GM21737 (cell line): ENCODE measurements around the gene HIVEP3.

Experiments used
- ATAC-seq: cut with Tn5 transposase; IDR thresholded peaks from one replicate; pipeline ENCODE4 v1.9.1; 2021; ENCODE audit warnings: mild to moderate bottlenecking, moderate library complexity; ENCODE audit not compliant: unreplicated experiment

The HIVEP3 gene

DNA sequence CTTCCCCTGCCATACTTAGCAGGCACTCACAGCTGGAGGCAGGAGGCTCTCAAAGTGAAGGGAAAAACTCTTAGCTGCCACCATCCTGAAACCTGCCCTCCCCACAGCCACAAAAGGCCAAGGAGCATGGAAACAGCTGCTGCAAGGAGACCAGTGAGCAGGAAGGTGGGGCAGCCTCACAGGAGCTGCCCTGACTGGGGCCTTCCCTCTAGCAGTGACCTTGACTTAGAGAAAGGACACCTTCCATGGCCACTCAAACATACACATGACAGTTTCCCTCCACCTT is 126.3 kb downstream of the HIVEP3 start:
- no peak for ATAC-seq

DNA sequence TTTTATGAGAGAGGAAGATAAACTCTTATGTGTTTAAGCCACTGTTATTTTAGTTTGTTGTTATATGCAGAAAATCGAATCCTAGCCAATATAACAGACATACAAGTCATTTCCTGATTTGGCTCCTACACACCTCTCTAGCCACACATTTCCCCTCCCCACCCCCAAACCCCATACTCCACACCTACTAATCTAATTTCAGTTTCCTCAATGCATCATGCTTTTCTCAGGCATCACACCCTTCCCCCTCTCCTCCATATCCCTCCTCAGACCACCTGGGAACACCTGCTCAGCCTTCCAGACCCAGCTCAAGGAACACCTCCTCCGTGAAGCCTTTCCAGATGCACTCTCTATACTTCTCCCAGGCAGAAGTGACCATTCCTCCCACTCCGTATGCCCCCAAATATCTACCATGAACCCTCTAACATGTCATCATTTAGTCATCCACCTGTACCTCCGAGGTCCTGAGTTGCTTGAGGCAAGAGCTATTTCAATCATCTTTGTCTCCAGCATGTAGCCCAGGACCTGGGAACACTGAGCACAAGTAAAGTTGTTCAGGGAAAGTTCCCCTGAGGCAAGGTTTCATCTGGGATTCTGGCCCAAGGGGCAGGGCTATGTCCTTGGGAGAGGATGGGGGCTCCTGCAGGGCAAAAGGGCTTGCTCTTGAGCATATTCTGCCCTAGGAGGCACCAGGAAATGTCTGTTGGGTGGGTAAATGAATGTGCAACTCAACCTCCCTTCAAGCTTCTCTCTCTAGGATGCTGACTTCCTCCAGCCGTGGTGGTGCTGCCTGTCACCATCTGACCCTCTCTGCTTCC is 126.8 kb downstream of the HIVEP3 start:
- no peak for ATAC-seq

- ATAC-seq, result no peak
Measured at GRCh38 chr1:41790351-41790750, 128.4 kb downstream of the HIVEP3 start.

DNA sequence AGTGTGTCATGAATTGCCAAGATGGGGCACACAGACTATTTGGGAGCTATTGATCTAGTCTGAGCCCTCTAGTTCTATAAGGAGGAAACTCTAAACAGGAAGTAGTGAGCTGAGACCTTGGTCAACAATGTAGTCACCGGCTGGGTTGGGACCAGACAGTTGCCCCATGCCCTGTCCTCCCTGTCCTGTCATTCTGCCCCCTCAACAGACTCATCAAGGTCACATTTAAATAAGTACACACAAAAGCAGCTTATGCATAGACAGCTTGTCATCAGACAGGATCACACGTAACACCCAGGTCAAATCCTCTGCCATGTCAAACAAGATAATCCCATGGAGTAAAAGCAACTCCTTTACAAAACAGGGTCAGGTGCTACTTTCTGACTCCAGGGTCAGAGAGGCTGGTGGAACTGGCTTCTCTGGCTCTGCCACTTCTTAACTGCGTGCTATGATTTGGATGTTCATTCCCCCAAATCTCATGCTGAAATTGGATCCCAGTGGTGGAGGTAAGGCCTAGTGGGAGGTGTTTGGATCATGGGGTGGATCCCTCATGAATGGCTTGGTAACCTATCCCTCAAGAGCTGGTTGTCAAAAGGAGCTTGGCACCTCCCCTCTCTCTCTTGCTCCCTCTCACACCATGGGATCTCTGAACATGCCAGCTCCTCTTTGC is 128.9 kb downstream of the HIVEP3 start:
- ATAC-seq, result no peak

DNA sequence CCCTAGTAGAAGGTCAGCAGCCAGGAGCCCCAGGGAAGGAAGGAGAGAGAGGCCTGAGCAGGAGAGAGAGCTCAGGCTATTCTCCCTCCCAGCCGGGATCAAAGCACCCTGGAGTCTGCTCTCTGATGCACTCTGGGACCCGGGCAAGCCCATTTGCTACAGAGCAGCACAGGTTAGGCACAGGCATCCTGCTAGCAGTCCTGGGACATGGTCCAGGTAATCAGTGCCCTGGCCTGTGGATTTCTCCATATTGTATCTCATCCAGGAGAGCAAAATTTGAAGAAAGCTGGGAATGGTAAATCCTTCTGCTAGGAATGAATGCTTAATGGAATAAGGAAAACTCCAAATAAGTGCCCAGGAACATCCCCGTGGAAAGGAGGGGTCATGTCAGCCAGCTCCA is 130.3 kb downstream of the HIVEP3 start:
- ATAC-seq, result no peak

GRCh38 chr1:41784531-41785274 is 134.0 kb downstream of the HIVEP3 start:
- no peak for ATAC-seq

DNA sequence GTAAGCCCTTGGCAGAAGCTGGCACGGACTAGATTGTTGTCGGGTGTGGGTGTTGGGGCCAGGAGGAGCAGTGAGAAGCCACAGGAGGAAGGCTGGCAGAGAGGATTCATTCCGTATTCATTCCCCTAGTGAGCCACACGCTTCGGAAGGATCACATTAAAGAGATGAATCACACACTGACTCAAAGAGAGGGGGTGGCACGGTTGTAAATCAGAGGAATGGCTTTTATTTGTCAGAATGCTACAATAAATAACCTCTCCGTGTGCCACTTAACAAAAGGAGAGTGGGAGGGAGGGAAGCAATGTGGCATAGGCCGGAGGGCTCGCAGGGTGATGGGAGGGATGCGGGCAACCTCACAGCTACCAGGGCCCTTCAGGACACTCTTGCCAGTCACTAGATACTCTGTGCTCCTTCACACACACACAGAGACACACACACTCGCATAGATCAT is 135.5 kb downstream of the HIVEP3 start:
- ATAC-seq, result no peak

- no peak for ATAC-seq
Measured at GRCh38 chr1:41780916-41781315, 137.8 kb downstream of the HIVEP3 start.

DNA sequence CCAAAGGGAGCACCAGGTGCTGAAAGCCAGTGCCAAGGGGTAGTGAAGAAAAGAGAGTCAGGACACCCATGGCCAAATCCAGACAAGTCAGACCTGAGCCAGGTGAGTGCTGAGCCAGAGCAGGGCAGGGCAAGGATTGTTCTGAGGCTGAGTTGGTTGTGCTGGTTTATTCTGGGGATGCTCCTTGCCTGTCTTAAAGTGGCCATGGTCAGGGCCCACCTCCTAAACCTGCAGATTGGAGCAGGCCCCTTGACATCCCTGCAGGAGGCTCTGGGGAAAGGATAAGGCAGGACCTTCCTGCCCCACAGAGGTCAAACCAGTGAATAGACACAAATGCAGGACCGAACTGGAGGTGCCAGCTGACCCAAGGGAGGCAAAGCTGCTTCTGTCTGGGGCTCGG is 138.4 kb downstream of the HIVEP3 start:
- no peak for ATAC-seq

DNA sequence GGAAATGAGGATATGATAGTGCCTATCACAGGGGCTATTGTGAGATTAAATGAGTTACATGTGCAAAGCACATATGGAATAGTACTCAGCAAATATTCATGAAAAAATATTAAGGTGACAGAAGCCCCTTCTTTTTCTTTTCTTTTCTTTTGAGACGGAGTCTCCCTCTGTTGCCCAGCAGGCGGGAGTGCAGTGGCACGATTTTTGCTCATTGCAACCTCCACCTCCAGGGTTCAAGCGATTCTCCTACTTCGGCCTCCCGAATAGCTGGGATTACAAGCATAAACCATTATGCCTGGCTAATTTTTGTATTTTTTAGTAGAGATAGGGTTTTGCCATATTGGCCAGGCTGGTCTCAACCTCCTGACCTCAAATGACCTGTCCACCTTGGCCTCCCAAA is 139.4 kb downstream of the HIVEP3 start:
- ATAC-seq, result no peak

DNA sequence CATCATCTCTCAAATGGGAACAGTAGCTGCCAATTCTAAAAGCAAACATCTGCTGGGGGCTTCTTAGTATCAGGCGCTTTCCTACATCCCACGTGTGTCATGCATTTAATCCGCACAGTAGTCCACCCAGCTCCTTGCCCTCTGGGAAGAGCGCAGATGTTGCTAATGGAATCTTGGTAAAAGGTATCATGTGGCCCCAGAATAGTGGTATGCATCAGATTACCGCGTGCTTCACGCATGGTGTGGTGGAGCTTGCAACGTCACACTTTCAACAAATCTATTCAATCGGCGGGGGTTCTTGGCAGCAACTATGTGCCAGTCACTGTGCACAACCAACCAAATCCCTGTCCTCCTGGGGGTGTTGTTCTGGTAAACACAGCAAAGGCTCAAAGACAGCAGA is 141.0 kb downstream of the HIVEP3 start:
- no peak for ATAC-seq

GRCh38 chr1:41776891-41777441 is 141.8 kb downstream of the HIVEP3 start:
- ATAC-seq, result no peak

- no peak for ATAC-seq
Measured at GRCh38 chr1:41775956-41776585, 142.7 kb downstream of the HIVEP3 start.

DNA sequence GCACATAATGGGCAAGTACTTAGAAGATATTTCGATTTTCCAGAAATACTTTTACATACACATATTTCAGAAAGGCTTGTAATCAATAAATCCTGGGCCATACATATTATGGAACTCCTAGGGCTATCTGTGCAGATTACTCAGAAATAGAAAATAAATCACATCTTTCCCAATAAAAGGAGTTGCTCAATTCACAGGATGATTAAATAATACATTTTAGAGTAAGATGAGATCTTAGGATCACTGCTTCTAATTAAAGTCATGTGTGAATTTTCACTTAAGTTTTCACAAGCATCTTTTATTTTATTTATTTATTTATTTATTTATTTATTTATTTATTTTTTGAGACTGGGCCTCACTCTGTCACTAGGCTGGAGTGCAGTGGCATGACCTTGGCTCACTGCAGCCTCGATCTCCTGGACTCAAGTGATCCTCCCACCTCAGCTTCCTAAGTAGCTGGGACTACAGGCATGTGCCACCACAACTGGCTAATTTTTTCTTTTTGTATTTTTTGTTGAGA is 144.2 kb downstream of the HIVEP3 start:
- ATAC-seq, result no peak

DNA sequence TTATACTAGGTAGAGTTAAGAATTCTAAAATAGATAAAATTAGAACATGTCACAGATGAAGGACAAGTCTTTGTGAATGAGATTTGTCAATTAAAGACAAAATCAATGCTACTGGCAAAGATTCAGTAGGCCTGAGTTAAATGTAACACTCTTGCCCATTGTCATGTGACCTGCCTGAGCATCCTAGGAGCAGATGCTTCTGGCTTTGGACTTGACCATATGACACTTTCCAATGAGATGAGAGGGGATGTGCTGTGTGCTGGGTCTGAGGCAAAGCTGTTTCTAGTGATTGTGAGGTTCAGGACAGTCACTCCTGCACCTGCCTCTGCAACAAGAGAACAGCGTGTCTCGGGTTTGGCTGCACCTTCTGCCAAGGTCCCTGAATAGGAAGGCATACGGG is 144.9 kb downstream of the HIVEP3 start:
- ATAC-seq, result no peak

DNA sequence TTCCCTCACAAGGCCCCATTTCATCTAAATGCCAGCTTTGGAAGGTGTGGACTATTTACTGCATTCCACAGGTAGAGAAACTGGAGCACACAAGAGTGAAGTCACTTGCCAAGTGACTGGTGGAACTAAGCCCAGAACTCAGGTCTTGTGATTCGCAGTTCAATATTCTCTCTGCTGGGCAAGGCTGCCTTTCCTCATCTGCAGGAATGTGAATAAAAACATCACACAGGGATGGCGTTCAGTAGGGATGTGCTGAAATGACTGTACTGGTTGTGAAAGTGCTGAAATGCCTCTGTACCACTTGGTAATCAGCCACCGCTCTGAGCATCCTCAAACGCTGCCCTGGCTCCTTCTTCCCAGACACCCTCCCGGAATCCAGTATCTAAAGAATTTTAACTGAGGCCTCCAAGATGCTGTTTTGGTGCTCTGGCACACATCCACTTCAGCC is 145.6 kb downstream of the HIVEP3 start:
- ATAC-seq, result no peak

DNA sequence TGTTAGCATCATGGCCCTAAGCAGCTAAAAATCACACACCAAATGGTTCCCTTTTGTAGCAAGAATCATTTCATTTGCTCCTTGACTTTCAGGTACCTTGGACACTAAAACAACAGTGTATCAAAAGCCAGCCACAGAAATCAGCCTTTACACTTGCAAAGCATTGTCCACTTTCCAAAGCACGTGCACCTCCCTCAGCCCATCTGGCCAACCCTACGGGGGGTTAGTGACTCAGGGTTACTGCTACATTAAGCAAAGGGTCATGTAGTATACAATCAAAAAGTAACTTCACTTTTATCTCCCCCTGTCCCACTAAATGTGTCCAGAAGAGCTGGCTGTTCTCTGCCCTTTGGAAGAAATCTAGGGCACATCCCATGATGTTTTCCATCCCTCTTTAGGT is 149.7 kb downstream of the HIVEP3 start:
- ATAC-seq, result no peak

- no peak for ATAC-seq
Measured at GRCh38 chr1:41768583-41768982, 150.1 kb downstream of the HIVEP3 start.

GRCh38 chr1:41767534-41768525 is 150.9 kb downstream of the HIVEP3 start:
- no peak for ATAC-seq

GRCh38 chr1:41766546-41766945 is 152.2 kb downstream of the HIVEP3 start:
- ATAC-seq, result no peak
